GM10266 (cell line): ENCODE measurements around the gene SLCO3A1.

Experiments
- DNase-seq: peaks from one replicate; pipeline ENCODE4 v3.0.0; 2012; ENCODE audit errors: extremely low spot score
- TF ChIP-seq, protein P1 (sequence below): IDR thresholded peaks from 2 replicates; pipeline ENCODE4 v1.5.1; 2012; ENCODE audit warnings: mild to moderate bottlenecking, low read depth; ENCODE audit not compliant: control insufficient read depth, insufficient read depth; ENCODE audit errors: missing control alignments

Gene SLCO3A1

DNA sequence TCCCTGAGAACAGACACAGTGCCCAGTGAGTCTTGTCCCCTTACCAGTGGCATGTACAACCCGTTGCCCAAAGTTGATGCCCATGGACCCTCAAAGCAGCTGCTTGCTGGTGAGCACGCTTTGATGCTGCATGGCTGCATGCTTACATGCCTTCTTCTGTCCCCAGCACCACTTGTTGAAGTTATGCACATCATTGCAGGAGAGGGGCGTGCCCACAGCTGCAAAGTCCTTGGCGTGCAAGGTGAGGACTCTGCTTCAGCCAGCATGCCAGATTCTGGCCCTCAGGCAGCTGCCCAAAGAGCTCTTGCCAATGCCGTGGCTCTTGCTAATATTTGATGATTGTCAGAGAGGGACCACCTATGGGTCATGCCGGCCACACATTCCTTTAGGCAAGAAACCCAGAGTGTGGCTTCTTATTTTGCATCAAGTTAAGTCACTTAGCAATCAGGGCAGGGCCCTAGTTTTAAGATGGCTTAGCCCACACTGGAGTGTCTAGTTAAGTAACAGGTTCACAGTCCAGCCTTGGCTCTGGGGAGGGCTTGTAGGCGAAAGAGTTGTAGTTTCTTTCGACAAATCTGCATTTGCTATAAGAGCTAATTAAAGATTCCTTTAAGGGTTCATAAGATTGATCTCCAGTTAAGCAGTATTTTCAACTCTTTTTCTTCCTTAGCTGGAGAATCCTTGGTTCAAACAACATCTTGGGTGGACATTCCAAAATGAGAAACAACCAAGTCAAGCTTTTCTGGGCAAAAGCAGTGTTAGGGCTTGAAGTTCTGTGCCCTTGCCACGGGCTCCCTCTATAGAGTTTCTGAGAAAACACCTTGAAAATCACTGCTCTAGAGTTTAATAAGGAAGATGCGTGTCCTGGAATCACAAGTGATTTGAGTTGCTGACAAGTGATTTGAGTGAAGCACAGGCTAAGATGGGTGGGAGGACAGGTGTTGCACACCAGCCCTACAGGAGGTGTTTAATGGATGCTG lies 128.6 kb downstream of the SLCO3A1 start:
- no peak for DNase-seq

GRCh38 chr15:91983729-91984340 lies 130.3 kb downstream of the SLCO3A1 start:
- DNase-seq: no peak
- TF ChIP-seq, protein P1, sequence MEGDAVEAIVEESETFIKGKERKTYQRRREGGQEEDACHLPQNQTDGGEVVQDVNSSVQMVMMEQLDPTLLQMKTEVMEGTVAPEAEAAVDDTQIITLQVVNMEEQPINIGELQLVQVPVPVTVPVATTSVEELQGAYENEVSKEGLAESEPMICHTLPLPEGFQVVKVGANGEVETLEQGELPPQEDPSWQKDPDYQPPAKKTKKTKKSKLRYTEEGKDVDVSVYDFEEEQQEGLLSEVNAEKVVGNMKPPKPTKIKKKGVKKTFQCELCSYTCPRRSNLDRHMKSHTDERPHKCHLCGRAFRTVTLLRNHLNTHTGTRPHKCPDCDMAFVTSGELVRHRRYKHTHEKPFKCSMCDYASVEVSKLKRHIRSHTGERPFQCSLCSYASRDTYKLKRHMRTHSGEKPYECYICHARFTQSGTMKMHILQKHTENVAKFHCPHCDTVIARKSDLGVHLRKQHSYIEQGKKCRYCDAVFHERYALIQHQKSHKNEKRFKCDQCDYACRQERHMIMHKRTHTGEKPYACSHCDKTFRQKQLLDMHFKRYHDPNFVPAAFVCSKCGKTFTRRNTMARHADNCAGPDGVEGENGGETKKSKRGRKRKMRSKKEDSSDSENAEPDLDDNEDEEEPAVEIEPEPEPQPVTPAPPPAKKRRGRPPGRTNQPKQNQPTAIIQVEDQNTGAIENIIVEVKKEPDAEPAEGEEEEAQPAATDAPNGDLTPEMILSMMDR: no peak

More for the DNA sequence above, 128.6 kb downstream of the SLCO3A1 start:
- TF ChIP-seq, protein P1: no peak

DNA sequence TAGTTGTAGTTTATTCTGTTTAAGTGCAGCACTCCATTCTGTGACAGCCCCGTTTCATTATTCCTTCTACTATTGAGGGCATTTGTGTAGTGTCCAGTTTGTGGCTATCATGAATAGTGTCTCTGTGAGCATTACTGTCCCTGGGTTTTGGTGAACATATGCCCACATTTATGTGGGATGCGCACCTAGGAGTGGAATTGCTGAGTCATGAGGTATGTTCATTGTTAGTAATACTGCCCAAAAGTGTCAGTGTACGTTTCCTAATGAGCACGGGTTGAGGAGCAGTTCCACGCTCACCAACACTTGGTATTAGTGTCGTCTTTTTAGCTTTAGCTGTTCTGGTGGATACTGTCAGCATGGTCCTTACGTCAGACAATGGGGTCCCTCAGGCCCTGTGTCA lies 131.8 kb downstream of the SLCO3A1 start:
- TF ChIP-seq, protein P1: no peak
- DNase-seq: no peak

DNA sequence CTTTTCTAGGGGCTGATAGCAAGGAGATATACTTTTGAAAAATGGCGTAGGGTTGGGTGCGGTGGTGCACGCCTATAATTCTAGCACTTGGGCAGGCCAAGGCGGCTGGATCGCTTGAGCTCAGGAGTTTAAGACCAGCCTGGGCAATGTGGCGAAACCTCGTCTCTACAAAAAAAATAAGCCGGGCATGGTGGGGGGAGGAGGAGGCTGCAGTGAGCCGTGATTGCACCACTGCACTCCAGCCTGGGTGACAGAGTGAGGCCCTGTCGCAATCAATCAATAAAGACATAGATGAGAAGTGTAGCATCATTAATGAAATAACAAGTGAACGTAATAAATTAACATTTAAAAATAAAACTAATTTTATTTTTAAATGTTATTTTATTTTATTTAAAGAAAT lies 134.6 kb downstream of the SLCO3A1 start:
- DNase-seq: no peak
- TF ChIP-seq, protein P1: no peak

DNA sequence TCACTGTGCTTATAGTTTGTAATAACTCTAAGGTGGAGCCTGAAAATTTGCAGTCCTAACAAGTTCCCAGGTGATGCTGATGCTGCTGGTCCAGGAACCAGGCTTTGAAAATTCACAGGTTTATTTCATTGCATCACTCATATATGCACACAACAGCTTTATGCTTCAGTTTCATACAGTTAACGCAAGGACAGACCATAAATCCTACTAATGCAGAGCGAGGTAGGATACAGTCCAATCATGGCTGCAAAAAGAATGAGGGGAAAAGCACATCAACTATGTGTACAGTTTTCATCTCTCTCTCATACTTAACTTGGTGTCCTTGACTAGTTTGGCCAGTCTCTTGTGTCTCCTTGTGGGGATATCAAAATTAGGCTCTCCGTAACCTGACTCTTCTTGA lies 135.1 kb downstream of the SLCO3A1 start:
- DNase-seq: no peak
- TF ChIP-seq, protein P1: no peak

DNA sequence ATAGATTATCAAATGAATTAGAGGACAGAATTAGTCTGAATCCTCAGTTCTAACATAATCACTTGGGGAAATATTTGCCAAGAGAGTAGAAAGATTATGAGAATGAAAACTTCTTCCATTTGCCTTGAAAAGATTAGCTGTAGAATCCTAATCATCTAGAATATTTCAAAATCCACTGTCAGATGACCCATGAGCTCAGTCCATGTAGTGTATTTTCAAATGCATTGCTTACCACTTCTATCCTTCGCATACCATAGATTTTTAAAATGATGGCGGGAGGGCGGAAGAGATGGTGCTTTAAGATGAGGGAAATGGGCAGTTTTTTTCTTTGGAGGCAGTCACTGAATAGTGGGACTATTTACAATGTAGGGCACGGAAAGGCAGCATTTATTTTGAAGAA lies 136.3 kb downstream of the SLCO3A1 start:
- TF ChIP-seq, protein P1: no peak
- no peak for DNase-seq

GRCh38 chr15:91992945-91993344 lies 139.4 kb downstream of the SLCO3A1 start:
- DNase-seq: no peak
- TF ChIP-seq, protein P1: no peak
